GM18873 (cell line): ENCODE measurements around the gene GSG1L.

Experiments
- ATAC-seq: cut with Tn5 transposase; IDR thresholded peaks from one replicate; pipeline ENCODE4 v1.9.1; 2021; ENCODE audit warnings: mild to moderate bottlenecking, moderate library complexity, moderate number of reproducible peaks; ENCODE audit not compliant: unreplicated experiment, low FRiP score

Gene GSG1L

DNA sequence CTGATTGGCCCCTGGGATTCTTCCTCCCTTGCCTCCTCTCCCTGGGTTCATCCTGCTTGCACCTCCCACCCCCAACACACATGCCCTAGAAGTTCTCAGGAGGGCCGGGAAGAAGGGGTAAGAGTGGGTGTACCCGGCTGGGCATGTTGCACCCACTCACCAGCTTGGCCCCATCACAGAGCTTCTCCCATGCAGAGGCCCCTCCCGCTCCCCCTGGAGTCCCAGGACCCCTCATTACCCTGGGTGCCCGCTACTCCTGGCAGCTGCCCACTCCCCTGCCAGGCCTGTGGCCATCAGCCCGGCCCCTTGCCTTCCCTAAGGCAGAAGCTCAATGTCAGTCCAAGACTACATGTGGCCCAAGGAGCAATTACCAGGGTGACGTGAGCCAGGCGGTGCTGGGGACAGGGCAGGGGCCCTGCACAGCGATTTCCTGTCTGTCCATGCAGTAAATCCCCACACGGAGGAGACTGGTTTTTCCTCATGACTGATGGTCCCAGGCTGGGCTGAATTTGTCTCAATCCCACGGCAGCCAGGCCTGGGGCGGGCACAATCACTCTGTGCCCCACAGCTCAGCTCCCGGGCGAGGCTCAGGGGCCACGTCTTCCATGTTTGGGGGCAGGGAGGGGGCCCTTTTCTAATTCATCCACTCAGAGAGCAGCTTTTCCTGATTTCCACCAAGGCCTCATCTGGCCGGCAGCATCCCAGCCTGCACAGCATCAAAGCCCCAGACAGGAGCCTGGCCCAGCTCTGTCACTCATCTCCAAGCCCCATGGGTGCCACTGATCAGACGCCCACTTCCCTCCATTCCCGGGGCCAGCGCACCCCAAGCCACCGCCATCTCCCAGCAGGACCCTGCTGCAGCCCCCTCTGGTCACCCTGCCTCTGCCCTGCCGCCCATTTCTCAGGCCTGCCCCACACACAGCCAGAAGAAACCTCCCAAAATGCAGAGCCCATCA is 278.9 kb downstream of the GSG1L start:
- ATAC-seq = no peak

DNA sequence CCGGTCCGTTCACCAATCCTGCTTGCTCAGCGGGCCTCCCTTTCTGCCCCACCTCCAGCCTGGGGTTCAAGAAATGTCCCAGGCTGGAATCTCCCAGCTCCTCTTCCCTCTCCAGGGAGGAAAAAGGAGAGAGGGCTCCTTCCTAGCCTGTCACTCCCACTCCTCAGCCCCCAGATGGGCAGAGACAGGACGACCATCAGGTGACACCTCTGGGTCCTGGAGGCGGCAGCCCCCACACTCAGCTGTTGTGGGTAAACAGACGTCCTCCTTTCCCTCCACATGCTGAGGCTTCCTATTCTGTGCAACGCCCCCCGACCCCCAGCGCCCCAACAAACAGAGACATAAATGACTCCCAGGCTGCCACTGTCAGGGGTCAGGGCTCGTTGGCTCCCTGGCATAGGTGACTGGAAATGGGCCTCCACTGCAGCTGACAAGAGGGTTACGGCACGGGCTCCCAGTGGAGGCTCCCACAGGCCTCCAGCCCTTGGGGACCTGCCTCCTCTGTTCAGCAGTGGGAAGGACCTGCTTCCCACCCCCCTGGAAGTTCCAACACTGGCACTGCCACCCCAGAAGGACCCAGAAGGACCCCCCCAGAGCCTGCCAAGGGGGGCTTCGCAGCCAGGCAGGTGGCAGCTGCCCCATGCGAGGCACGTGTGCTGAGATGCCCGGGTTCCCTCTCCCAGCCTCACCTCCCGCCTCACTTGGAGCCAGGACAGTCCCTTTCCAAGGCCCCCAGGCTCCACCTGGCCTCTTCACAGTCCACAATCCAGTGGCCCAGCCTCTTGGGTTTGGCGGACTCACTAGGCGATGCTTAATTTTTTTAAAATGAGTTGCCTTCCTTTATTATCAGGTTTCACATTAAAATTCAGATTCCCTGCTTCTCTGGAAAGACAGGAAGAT is 281.3 kb downstream of the GSG1L start:
- no peak for ATAC-seq

- no peak for ATAC-seq
These were observed 282.4 kb downstream of the GSG1L start for GRCh38 chr16:27781195-27781524.

GRCh38 chr16:27780468-27781194 is 282.9 kb downstream of the GSG1L start:
- no peak for ATAC-seq

DNA sequence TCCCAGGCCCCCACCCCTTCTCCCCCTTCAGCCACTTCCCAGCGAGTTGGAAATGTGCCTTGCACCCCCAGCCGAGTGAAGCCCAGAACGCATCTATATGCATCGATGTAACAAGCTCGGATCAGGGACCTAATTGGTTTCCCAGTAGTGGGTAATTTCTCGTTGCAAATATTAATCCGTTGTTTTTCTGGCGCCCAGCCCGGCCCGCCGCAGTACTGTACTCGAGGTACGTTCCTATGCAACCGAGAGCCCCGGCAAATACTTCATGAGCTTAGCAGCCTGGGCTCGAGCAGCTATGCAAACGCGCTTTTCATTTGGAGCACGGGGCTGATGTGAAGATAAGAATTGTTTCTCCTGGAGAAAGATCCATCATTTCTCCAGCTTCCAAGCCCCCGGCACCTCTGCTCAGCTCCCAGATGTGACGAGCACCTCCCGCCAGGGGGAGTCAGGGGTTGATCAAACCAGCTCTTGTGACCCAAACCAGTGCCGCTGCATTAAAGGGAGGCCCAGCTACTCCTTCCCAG is 283.8 kb downstream of the GSG1L start:
- ATAC-seq = no peak

DNA sequence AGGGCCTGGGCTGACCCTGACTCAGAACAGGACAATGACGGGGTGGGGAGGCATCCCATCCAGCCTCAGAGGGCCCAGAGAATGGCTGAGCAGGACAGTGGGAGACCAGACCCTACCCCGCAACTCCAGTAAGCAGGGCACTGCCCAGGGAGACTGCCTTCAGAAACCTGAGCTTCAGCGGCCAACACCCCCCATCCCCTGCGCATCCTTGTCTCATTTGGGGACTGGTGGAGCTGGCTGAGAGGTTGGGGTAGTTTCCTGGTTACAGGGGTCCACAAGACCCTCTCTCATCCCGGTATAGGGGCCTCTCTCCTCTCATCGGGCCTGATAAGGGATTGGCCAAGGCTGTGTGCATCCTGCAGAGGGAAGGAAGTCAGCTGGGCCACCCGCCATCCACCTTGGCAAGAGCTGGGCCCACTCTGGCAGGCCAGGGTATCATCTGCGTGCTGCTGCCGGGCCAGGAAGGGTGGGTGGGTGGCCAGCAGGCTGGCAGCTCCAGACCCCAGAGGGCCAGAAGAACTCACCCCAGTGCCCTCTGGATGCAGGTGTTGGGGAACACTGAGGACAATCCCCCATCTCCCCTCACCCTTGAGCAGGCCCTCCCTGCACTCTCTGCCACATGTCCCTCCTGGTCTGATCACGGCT is 284.5 kb downstream of the GSG1L start:
- ATAC-seq = no peak

GRCh38 chr16:27778171-27778925 is 285.2 kb downstream of the GSG1L start:
- no peak for ATAC-seq

DNA sequence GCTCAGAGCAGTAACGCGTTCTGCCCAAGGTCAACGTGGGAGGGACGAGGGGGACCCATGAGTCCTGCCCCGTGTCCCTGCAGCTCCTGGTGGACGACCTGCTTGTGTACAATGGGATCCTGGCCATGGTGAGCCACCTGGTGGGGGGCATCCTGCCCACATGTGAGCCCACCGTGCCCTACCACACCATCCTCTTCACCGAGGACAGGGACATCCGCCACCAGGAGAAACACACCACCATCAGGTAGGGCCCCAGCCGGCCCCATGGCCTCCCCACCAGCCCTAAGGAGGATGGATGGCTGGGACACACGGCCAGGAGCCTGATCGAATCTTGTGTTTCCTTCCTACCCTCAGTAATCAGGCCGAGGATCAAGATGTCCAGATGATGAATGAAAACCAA is 286.0 kb downstream of the GSG1L start:
- no peak for ATAC-seq

GRCh38 chr16:27776556-27777225 is 286.8 kb downstream of the GSG1L start:
- no peak for ATAC-seq

DNA sequence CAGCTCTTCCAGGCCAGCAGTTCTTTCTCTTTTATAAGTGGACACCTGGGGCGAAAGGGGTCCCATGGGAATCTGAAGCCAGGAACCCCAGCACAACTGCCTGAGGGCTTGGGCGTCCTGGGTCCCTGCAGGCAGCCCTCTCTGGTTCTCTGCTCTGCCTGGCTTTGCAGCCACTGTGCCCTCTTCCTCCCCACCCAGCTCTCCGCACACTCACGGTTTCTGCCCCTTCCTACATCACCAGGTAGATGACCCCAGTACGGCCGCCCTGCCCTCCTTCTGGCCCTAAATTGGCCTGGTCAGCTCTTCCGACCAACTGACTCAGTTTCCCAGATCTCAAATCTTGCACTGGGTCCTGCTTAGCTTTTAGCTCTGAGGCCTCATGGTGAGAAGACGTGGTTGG is 288.3 kb downstream of the GSG1L start:
- no peak for ATAC-seq

DNA sequence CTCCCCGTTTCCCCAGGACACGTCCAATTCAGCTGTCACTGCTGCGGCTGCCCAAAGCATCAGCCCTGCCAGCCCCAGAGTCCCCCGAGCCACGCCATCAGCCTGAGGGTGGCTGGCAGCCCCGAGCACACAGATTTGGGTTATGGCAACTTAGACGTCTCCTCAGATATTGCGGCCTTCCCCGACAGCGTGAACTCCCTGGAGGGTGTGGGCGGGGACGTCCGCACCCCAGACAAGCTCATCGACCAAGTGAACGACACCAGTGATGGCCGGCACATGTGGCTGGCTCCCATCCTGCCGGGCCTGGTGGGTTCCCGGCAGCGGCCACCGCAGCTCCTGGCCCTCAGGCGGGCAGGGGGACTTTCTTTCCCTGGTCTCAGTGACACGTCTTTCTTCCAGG is 288.7 kb downstream of the GSG1L start:
- ATAC-seq = no peak

- ATAC-seq = no peak
These were observed 290.2 kb downstream of the GSG1L start for GRCh38 chr16:27773344-27773743.

GRCh38 chr16:27772093-27772825 is 291.3 kb downstream of the GSG1L start:
- ATAC-seq = no peak

DNA sequence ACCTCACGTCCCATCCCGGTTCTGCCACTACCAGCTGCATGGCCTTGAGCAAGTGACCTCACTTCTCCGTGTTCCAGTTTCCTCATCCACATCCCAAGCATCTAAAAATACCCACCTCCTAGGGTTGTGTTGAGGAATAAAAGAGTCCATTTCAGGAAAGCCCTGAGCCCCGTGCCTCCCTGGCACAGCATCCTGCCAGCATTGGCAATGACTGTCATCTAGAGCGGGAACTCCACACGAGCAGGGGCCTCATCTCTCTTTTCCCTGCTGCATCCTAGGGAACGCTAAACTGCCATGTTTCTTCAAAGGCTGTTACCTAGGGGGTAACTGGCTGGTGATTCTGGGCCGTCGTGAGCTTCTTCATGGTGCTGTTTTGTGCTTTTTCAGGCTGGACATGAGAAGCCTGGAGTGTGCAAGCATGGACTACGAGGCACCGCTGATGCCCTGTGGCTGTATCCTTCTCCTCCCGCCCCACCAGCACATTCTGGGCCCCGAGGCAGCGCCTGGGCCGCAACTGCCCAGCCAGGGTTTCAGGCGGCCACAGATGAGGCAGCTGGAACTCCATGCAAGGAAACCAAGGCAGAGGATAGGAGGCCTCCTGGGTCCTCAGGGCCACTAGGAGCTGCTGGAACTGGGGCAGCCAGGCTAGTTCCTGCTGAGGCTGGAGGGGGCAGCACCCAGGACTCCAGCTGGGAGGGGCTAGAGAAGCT is 292.2 kb downstream of the GSG1L start:
- no peak for ATAC-seq

- no peak for ATAC-seq
These were observed 293.0 kb downstream of the GSG1L start for GRCh38 chr16:27770271-27771196.

DNA sequence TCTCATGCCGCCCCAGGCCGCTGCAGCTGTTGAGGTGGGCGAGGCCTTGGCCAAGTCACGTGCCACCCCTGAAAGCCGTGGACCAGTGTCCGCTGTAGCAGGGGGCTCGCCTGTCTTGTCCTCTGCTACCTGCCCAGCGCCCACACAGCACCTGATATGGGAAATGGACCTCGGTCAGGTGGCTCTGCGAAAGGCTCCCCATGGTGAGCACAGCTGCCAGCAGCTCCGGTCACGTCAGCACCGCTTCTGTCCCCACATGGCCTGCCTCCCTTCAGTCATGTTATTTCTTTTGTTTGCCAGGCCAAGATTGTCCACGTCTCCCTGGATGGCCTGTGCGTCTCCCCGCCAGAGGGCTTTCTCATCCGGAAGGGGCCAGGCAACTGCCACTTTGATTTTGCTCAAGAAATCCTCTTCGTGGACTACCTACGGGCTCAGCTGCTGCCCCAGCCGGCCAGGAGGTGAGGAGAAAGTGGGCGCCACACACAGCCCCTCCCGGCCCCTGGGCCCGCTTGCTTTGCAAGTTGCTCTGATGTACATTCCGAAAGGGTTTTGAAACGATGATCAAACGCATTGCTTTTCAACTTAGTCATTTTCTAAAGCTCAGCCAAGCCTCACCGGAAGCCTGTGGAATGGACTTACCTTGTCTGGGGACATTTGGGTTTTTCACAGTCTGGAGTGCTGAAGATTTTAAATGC is 293.8 kb downstream of the GSG1L start:
- ATAC-seq = no peak
